Effector CD8-positive, alpha-beta T cell (primary cell): ENCODE data around the gene MAP1LC3C.
"Not testable (repeated sequence)": the region's sequence is repeated elsewhere in the genome, so short reads cannot be mapped to it uniquely, and the experiment has no call there.

Experiments used
- DNase-seq: peaks from one replicate; lab custom pipeline; 2025; lab: John Stamatoyannopoulos, UW

MAP1LC3C gene

DNA sequence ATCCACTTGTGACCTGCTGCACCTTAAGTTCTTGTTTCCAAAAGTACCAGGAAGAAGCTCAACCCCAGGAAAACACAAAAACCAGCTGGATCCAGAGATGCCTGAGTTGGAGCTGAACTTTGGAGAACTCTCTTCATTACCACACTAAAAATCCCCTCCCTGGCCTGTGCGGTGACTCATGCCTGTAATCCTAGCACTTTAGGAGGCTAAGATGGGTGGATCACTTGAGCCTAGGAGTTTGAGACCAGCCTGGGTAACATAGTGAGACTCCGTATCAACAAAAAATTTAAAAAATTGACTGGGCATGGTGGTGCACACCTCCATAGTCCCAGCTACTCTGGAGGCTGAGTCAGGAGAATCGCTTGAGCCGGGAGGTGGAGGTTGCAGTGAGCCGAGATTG lies 6.2 kb downstream of the MAP1LC3C start:
- DNase-seq = no peak

- no peak for DNase-seq
These were observed 8.9 kb downstream of the MAP1LC3C start for GRCh38 chr1:241990040-241990439.

DNA sequence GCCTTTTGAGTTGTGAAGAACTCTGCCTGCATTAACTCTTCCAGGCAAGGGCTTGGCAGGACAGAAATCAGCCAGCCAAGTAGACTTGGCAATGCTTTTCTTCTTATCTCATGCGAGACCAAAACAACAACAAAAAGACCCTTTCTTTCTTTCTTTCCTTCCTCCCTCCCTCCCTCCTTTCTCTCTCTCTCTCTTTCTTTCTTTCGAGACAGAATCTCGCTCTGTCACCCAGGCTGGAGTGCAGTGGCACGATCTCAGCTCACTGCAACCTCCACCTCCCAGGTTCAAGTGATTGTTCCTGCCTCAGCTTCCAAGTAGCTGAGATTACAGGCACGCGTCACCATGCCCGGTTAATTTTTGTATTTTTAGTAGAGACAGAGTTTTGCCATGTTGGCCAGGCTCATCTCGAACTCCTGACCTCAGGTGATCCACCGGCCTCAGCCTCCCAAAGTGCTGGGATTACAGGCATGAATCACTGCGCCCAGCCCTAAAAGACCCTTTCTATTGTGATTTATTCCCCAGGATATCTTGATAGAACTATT lies 10.4 kb downstream of the MAP1LC3C start:
- not testable (repeated sequence) for DNase-seq

DNA sequence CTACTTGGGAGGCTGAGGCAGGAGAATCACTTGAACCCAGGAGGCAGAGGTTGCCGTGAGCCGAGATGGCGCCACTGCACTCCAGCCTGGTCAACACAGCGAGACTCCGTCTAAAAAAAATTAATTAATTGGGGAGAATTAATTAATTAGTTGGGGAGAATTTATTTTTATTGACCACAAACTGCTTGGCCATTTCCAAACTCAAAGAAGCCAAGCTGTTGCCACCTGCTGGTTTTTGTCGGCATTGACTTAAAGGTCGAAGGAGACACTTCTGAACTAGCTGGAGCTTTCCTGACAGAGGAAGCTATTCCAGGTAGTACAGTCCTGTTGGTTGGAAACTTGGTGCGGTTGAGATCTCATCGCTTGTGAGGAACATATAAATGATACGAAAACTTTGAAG lies 13.1 kb downstream of the MAP1LC3C start:
- no peak for DNase-seq

GRCh38 chr1:241979926-241980325 lies 19.0 kb downstream of the MAP1LC3C start:
- DNase-seq = no peak

DNA sequence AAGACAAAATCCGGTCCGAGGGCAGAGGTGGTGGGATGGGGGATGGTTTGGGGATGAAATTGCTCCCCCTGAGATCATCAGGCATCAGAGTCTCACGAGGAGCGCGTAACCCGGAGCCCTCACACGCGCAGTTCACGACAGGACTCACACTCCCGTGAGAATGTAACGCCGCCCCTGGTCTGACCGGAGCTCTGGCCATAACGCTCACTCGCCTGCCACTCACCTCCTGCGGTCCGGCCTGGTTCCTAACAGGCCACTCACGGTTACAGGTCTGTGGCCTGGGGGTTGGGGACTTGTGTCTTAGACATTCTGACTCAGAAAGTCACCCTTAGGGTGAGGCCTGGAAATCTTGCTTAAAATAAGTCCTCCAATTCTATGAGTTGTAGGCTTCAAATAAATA lies 19.8 kb downstream of the MAP1LC3C start:
- no peak for DNase-seq

DNA sequence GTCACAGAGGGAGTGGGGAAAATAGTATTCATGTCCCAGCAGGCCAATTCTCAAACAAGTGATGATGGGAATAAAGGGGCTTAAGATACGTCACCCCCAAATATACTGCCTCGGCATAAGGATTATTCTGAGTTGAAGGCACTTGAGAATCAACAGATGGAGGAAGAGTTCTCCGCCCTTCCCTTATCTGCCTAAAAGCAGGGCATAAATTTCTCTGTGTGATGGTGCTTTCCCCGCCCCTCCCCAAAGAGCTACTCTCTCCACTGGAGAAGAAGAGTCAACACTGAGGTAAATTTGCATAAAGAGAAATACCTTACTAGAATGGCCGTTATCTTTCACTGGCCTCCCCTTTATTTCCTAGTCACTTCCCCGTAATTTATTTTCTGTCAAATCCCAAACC lies 22.7 kb downstream of the MAP1LC3C start:
- DNase-seq = no peak

DNA sequence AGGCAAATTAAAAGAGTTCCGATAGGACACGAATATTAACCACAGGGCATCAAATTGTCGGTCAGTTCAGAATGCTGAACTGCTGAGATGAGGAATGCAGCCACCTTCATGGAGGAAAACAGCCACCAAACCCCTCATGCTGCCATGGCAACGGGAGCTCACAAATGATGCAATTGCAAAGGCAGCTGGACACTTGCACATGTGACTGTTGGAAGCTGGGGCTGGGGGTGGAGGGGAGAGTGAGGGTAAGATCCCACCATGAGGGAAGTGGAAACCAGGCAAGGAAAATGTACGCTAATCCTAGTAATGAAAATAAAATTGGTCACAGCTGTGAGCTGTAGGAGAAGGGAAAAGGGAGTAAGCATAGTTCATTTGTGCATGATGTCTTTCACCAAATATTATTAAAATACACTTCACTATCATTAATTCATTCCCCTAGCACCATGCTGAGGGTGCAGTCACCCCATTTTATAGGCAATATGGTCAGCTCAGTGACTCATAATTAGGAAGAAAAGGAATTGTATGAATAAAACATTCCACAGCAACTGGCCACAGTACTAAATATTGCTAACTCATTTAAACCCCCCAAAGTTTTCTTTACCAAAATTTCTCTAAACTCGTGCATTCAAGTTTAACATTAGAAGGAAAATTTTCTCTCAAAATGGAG lies 26.1 kb downstream of the MAP1LC3C start:
- no peak for DNase-seq

GRCh38 chr1:241968611-241969010 lies 30.3 kb downstream of the MAP1LC3C start:
- DNase-seq = no peak

DNA sequence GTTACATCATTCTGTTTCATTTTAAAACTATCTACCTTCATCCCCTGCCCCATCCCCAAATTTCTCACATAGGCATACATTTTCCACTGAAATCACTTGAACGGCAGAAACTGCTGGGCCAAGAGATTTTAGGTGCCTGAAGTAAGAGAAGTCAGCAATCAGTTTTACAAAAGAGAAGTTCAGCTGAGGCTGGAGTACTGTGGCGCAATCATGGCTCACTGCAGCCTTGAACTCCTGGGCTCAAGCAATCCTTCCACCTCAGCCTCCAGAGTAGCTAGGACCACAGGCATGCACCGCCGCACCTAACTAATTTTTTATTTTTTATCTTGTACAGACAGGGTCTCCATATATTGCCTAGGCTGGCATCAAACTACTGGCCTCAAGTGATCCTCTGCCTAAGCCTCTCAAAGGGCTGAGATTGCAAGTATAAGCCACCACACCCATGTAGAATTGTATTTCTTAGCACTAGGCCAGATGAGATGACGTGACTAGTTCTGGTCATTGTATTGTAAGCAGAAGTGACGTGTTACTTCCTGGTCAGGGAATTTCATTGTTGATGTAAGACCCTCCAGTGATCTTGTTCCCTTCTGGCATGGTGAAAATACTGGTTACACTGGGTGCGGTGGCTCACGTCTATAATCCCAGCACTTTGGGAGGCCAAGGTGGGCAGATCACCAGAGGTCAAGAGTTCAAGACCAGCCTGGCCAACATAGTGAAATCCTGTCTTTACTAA lies 34.2 kb downstream of the MAP1LC3C start:
- DNase-seq = no peak

- DNase-seq = no peak
These were observed 35.2 kb downstream of the MAP1LC3C start for GRCh38 chr1:241963722-241964121.

DNA sequence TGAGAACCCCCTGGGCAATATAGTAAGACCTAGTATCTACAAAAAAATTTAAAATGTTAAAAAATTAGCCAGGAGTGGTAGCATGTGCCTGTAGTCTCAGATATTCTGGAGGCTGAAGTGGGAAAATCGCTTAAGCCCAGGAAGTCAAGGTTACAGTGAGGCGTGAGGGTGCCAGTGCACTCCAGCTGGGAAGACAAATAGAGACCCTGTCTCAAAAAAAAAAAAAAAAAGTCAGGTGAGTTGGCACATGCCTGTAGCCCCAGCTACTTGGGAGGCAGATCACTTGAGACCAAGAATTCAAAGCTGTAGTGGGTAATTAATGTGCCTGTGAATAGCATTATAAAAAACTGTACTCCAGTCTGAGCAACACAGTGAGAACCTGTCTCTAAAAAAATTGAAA lies 36.7 kb downstream of the MAP1LC3C start:
- DNase-seq = no peak

DNA sequence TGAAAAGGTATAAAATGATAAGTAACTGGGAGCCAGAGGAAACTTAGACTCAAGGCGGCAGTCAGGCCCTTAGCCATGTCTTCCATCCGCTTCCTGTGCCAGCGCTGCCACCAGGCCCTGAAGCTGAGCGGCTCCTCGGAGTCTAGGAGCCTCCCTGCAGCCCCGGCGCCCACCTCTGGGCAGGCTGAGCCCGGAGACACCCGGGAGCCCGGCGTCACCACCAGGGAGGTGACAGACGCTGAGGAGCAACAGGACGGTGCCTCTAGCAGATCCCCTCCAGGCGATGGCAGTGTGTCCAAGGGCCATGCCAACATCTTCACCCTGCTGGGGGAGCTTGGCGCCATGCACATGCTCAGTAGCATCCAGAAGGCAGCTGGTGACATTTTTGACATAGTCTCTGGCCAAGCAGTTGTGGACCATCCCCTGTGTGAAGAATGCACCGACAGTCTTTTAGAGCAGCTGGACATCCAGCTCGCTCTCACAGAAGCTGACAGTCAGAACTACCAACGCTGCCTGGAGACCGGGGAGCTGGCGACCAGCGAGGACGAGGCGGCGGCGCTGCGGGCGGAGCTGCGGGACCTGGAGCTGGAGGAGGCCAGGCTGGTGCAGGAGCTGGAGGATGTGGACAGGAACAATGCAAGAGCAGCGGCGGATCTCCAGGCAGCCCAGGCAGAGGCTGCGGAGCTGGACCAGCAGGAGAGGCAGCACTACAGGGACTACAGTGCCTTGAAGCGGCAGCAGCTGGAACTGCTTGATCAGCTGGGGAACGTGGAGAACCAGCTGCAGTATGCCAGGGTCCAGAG lies 41.0 kb downstream of the MAP1LC3C start, which contains the start of gene BECN2:
Gene BECN2 (plus strand): TSS at position 76 of the 803 bp plus-strand sequence. CDS start 0 bp downstream, at position 76.
- DNase-seq = no peak

DNA sequence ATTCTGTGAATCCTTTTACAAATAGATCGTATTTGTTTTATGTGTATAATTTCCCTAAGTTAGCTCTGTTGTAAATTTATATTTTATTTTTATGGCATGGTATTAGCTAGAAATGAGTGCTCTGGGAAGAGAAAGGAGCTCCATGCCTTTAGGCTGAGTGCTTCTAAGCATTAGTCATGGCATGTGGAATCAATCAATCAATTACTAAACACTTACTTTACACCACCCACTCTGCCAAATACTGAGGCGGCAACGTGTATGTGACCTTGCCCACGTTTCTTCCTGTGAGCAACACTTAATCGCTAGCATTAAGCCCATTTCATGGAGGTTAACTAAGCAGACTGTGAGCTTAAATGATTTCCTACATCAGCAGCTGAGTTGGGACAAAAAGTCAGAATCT lies 48.5 kb downstream of the MAP1LC3C start:
- no peak for DNase-seq

- no peak for DNase-seq
These were observed 51.5 kb downstream of the MAP1LC3C start for GRCh38 chr1:241947354-241947753.
